NCI-H1092 treated with DMSO at 0.1 percent for 48 hours (cell line): ENCODE results near the gene KRTAP4-12.
"Not testable (repeated sequence)": the region's sequence is repeated elsewhere in the genome, so short reads cannot be mapped to it uniquely, and the experiment has no call there.

ENCODE experiments used
- DNase-seq: peaks from one replicate; lab custom pipeline; 2025; lab: John Stamatoyannopoulos, UW

Gene KRTAP4-12

DNA sequence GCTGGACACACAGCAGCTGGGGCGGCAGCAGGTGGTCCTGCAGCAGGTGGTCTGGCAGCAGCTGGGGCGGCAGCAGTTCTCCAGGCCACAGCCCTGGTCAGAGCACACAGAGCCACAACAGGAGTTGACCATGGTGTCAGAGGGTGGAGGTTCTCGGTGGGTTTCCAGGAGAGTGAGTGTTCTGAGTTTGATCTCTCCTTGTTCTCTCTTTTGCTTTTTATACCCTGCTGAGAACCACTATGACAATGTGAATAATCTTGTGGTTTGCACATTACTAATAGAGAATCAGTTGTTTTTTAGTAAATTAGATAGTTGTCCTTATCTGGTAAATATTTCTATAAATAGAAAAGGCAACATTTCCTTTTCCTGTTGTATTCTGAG is at the start of gene KRTAP4-12:
Gene KRTAP4-12 (minus strand): TSS at position 192 of the 381 bp plus-strand sequence. CDS start 60 bp downstream, at position 132.
- not testable (repeated sequence) for DNase-seq

DNA sequence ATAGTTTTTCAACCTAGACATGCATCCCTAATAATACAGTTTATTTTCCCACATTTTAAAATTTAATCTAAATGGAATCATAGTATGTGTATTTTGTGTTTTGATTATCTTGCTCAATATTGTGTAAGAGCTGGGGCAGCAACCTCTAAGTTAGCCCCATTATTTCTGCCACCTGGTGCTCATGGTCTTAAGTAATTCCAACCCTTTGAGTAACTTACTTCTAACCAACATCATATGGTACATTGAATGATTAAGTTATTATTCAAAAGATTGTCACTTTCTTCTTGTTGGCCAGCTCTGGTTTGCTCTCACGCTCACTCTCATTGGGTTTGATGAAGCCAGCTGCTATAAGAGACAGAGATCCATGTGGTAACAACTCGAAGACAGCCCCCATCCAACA is 47.9 kb upstream of the KRTAP4-12 start:
- no peak for DNase-seq

DNA sequence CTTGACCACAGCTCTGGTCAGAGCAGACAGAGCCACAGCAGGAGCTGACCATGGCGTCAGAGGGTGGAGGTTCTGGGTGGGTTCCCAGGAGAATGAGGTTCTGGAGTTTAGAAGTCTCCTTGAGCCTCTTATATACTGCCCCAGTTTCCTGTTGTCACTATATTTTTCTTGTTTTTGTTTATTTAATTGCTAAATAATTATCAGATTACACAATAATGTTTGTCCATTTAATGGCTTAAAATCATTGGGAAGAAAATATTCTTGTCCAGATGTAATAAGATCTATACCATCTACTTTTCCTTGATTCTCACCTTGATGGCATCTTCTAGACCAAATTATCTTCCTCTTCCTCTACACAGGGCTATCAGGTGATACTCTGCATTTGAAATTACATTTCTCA is 44.1 kb upstream of the KRTAP4-12 start, which contains the start of gene KRTAP4-3:
Gene KRTAP4-3 (minus strand): TSS at position 101 of the 400 bp plus-strand sequence. CDS start 49 bp downstream, at position 52.
- DNase-seq, result no peak

DNA sequence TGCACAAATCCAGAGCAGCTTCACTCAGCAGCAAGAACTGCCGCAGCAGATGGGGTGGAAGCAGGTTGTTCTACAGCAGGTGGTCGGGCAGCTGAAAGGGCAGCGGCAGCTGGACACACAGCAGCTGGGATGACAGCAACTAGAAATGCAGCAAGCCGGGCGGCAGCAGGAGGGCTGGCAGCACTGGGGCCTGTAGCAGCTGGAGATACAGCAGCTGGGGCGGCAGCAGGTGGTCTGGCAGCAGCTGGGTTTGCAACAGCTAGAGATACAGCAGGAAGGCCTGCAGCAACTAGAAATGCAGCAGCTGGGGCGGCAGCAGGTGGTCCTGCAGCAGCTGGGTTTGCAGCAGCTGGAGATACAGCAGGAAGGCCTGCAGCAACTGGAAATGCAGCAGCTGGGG is 43.6 kb upstream of the KRTAP4-12 start:
- no peak for DNase-seq

DNA sequence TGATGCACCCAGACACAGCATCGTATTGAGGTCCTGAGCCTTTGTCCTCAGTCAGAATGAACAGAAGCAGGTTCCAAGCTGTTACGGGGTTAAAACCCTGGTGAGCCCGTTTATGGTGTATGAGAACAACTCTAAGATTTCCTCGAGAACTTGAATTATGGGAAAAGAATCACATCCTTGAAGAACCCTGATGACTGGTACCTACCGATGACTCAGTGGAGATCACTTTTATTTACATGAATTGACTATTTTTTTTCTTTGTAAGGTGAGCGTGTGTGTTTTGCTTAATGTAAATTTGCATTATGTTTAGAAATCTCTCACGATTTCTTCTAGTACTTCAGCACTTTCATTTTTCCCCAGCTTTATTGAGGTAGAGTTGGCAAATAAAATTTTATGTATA is 39.8 kb upstream of the KRTAP4-12 start:
- DNase-seq, result no peak

DNA sequence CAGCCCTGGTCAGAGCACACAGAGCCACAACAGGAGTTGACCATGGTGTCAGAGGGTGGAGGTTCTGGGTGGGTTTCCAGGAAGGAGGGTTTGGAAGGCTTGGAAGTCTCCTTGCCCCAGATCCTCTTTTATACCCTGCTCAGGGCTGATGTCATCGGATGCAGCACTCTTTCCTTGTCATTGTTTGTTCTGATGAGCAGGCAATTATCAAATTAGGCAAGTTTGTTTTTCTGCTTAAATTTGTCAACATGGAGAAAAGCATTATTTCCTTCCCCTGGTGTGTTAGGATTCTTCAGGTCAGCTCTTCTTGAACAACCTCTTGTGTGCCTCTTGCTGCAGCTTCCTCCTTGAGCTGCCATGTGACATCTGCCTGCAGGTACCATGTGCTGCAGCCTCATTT is 36.7 kb upstream of the KRTAP4-12 start, which contains the start of gene KRTAP4-4:
Gene KRTAP4-4 (minus strand): TSS at position 101 of the 400 bp plus-strand sequence. CDS start 57 bp downstream, at position 44.
- no peak for DNase-seq

DNA sequence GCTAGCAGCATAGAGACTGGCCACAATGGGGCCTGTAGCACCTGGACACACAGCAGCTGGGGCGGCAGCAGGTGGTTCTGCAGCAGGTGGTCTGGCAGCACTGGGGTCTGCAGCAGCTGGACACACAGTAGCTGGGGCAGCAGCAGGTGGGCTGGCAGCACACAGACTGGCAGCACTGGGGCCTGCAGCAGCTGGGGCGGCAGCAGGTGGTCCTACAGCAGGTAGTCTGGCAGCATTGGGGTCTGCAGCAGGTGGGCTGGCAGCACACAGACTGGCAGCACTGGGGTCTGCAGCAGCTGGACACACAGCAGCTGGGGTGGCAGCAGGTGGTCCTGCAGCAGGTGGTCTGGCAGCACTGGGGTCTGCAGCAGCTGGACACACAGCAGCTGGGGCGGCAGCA is 36.2 kb upstream of the KRTAP4-12 start:
- not testable (repeated sequence) for DNase-seq

DNA sequence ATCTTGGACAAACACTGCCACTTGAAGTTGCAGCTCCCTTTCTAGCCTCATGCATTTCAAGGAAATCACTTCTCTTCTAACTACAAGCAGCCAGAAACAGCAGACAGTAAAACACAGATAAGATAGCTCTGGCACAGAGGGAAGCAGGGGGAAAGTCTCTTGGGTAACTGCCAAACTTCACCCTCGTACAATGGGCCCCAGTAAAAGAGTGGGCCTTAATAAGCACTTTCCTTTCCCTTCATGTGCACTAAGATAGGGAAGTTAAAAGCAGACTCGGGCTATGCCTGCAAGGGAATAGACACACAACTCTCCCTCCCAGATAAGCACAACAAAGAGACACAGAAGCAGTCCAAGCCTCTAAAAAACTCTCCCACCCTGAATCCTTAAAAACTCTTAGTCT is 29.9 kb upstream of the KRTAP4-12 start:
- DNase-seq, result no peak

DNA sequence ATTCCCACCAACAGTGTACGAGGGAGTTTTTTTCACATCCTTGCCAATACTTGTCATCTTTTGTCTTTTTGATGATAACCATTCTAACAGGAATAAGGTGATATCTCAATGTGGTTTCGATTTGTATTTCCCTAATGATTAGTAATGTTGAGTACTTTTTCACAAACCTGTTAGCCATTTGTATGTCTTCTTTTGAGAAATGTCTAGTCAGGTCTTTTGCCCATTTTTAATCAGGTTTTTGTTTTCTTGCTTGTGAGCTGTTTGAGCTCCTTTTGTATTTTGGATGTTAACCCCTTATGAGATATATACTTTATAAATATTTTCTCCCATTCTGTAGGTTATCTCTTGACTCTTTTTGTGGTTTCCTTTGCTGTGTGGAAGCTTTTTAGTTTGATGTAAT is 27.5 kb upstream of the KRTAP4-12 start:
- DNase-seq, result no peak

DNA sequence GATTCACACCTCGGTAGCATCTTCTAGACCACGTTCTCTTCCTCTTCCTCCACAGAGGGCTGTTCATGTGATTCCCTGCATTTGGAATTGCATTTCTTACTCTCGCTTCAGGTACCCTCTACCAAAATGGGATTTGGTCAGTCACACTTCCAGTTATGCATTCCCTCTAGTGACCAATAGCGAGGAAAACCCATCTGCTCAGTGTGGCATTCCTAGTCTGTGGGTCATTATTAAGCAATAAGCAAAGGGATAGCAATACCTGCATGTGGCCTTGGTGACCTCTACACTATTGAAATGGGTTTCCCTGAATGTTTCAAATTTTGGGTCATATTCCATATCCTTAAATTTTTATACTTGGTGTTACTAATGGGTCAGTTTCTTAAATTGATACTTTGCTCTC is 26.0 kb upstream of the KRTAP4-12 start:
- DNase-seq, result no peak

DNA sequence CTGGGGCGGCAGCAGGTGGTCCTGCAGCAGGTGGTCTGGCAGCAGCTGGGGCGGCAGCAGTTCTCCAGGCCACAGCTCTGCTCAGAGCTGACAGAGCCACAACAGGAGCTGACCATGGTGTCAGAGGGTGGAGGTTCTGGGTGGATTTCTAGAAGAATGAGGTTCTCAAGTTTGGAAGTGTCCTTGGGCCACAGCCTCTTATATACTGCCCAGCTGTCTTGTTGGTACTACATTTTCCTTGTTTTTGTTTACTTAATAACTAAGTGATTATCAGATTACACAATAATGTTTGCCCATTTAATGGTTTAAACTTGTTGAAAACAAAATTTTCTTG is 25.6 kb upstream of the KRTAP4-12 start, which contains the start of gene KRTAP4-5:
Gene KRTAP4-5 (minus strand): TSS at position 174 of the 334 bp plus-strand sequence. CDS start 58 bp downstream, at position 116.
- DNase-seq, result no peak

DNA sequence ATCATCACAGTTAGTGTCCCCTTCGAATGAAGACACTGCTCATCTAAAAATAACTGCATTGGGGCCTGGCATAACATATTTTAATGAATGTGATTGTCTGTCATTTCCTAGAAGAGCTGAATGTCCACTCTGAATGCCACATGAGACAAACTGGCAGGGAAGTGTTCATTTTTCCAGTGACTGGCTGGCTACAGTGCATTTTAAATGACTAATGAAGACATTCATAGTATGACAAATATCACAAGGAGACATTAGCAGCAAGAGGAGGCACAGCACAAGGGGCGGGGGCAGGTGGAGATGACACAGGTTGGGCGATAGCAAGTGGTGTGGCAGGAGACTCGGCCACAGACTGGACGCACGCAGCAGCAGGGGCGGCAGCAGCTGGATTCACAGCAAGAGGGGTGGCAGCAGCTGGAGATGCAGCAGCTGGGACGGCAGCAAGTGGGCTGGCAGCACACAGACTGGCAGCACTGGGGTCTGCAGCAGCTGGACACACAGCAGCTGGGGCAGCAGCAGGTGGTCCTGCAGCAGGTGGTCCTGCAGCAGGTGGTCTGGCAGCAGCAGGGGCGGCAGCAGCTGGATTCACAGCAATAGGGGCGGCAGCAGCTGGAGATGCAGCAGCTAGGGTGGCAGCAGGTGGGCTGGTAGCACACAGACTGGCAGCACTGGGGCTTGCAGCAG is 25.1 kb upstream of the KRTAP4-12 start:
- DNase-seq, result not testable (repeated sequence)

DNA sequence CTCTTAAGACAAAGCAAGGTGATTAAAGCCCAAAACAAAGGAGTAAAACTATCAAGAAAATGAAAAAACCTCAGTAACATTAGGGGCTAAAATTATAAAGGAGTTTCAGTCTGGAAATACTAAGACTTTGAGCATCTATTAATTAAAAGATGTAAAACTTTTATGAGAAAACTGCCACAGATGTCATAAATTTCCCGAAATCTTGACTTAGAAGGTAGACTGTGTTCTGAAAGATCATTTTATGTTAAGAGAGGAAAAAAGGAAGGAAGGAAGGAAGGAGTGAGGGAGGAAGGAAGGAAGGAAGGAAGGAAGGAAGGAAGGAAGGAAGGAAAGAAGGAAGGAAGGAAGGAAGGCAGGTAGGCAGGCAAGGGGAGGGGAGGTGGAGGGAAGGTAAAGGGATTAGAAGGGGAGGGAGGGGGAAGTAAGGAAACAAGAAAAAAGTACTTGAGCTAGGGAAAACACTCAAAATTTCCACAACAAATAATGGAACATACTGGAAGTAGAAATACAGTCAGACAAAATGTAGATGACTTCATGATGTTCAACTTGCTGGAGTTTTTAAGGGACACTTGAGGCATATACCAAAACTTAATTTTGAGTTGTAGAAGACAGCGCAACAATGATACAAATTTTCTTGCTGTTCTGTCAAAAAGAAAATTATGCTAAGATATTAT is 23.7 kb upstream of the KRTAP4-12 start:
- DNase-seq, result no peak

DNA sequence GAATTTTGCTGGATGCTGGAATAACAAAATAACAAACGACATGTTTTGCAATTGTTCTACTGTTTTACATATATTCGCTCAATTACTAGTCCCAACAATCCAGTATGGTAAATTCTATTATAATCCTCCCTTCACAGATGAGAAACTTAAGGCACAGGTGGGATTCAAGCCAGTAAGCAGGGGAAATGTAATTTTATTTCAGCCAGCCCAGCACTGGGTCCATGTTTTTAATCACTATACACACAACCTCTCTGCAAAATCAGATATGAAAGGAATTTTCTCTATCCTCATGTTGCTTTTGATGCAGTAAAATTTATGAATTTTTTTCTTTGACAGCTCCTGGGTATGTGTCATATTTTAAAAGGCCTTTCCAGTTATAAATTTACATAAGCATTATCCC is 21.3 kb upstream of the KRTAP4-12 start:
- no peak for DNase-seq

DNA sequence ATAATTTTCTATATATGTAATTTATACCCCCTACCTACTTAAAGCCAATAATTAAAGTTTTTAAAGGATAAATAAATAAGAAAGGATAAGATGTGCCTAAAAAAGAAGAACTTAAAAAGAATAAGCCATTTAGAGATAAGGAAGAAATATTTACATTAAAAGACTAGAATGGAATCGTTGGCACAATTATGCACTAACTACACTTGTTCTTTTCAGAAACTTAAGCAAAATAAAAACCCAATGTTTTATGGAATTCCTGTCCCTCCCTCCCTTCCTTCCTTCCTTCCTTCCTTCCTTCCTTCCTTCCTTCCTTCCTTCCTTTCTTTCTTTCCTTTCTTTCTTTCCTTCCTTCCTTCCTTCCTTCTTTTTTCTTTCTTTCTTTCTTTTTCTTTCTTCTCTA is 20.9 kb upstream of the KRTAP4-12 start:
- no peak for DNase-seq

DNA sequence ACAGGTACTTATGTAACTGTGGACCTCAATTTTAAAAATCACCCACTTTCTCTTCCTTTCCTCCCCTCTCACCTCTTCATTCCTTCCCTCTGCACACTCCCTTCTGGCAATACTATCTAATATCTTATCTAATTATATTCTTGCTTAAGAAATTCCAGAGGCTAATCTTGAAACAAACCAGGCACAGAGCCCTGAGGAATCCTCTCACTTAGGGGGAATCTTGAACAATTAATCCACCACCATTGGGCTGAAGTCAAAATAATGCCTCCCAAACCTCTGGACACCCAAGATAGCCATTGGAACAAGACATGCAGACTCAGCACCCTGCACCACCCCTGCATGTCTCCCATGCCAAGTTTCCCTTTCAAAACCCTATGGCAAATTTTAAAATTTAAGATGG is 17.4 kb upstream of the KRTAP4-12 start:
- DNase-seq, result no peak

DNA sequence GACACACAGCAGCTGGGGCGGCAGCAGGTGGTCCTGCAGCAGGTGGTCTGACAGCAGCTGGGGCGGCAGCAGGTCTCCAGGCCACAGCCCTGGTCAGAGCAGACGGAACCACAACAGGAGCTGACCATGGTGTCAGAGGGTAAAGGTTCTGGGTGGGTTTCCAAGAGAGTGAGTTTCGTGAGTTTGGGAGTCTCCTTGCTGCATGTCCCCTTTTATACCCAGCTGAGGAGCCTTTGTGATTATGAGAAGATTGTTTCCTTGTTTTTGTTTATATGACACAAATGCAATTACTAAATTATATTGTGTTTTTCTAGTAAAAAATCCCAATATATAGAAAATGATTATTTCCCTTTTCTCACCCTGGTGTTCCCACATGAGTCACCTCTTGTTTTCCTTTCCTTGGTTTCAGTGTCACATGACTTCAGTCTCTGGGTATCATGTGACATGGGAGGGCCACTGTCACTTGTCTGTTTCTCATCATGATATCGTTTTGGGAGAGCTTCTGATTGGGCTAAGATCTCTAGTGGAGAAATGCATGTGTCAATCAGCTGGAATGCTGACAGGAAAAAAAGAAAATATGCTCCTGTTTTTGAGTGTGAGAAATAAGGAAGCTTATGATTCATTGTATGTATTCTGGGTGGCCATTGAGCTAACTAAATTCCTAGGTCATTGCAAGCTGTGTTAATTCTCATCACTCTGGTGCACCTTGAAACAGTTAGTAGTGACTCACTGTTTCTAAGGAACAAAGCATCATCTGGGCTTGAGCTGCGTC is 16.6 kb upstream of the KRTAP4-12 start, which contains the start of gene KRTAP4-6:
Gene KRTAP4-6 (minus strand): TSS at position 185 of the 772 bp plus-strand sequence. CDS start 57 bp downstream, at position 128.
- DNase-seq, result no peak

DNA sequence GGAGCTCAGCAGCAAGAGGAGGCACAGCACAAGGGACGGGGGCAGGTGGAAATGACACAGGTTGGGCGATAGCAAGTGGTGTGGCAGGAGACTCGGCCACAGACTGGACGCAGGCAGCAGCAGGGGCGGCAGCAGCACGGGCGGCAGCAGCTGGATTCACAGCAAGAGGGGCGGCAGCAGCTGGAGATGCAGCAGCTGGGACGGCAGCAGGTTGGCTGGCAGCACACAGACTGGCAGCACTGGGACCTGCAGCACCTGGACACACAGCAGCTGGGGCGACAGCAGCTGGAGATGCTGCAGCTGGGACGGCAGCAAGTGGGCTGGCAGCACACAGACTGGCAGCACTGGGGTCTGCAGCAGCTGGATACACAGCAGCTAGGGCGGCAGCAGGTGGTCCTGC is 15.9 kb upstream of the KRTAP4-12 start:
- DNase-seq, result not testable (repeated sequence)

DNA sequence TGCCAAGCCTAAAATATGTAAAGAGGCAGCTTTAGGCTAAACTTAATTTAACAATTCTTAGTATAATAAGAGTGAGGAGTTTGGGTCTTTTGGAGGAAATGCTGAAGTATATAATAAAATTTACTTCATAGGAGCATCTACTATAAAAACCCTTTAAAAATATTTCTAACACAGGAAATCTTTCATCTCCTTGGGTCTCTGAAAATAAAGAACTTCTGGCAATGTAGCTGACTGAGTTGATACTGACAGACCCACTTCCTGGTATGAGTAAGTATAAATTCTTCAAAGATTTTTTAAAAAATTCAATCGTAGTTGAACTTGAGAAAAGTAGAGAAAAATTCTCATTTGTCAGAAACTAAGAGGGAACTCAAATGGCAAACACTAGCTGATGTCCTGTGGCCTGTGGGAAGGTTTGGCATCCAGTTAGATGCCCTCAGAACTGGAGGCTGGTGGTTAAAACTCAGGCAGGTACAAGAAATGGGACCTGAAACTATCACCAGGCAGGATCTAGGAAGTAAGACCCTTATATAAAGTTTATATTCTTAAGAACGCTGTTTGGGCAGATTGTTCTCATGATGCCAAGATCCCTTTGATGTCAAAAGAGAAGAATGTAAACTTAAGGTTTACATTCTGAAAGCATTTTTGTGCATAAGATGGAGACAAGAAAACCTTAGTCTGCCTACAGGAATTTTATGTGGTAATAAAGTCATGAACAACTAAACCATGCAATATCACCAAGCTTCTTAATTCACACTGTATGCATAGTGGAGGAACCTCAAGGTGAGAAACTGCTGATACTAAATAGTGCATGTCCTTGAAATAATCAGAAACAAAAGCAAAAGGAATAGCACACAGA is 10.1 kb upstream of the KRTAP4-12 start:
- no peak for DNase-seq

DNA sequence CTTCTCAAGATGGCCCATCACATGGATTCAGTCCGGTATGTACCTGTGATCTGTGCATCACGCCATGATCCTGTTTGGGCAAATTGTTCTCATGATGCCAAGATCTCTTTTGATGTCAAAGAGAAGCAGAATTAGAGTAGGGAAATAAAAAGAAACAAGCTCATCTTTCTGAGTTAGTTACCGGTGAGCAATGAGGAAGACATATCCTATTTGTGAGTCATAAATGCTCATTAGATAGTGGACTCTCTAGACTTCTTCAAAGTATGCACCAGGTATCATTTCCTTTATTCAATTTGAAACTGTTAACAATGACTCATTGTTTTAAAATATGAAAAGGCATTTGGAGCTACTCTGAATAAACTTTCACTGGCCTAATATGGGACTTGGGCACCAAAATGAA is 8.0 kb upstream of the KRTAP4-12 start:
- no peak for DNase-seq

DNA sequence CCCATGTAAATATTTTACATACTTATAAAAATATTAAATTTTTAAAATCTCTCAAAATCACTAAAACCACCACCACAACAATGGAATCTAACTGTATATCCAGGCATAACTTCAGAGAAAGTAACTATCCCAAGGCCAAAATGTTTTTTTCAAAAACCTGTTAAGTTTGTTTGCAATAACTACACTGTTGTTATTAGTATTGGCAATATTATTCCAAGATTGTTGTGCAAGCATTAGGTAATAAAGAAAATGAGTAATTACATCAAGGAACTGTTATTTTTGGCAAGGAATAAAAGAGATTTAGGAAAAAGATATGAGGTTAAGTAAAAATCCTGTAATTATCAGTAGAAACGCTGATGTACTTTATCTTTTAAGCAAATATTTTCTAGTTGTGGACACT is 3.4 kb upstream of the KRTAP4-12 start:
- DNase-seq, result no peak

DNA sequence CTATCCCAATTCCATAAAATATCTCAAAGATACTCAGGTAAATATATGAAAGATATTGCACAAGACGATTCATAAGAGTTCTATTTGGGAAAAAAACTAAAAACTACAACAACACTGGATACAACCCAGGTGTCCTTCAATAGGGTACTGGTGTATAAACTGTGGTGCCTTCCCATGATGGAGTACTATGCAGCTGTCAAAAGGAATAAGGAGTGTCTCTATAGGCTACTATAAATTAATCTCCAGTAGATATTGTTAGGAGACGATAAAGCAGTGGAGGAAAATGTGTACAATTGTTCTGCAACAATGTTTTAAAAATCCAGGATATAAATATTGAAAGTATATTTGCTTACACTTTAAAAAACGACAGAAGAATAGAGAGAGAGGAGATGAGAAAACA is 2.4 kb upstream of the KRTAP4-12 start:
- DNase-seq, result no peak
